Stimulated activated naive CD8-positive, alpha-beta T cell treated with anti-CD3 and anti-CD28 coated beads, Interleukin-15, Interleukin-2, amounts not matched to agents 100 U/mL and 50 U/mL, for 24 hours (primary cell): ENCODE results near the gene BEGAIN.

ENCODE experiments used
- ATAC-seq: fragments of 150-1000 bp; cut with Tn5 transposase; one replicate; pipeline ENCODE4 v1.10.0; 2021
- DNase-seq: peaks from one replicate; pipeline ENCODE4 v3.0.0; 2021

The BEGAIN gene

GRCh38 chr14:100567877-100568163, 19.4 kb downstream of the BEGAIN start:
- no peak for DNase-seq
- ATAC-seq: no peak

- no peak for DNase-seq
- ATAC-seq: no peak
These were observed 20.0 kb downstream of the BEGAIN start for GRCh38 chr14:100567009-100567876.

GRCh38 chr14:100566586-100566985, 20.6 kb downstream of the BEGAIN start:
- ATAC-seq (no peak), DNase-seq (no peak)

- DNase-seq: no peak
- no peak for ATAC-seq
These were observed 21.1 kb downstream of the BEGAIN start for GRCh38 chr14:100566119-100566518.

- no peak for DNase-seq
These were observed 21.6 kb downstream of the BEGAIN start for GRCh38 chr14:100565650-100566049.

GRCh38 chr14:100564512-100564911, 22.7 kb downstream of the BEGAIN start:
- no peak for DNase-seq
- no peak for ATAC-seq

More at GRCh38 chr14:100565650-100566049, 21.6 kb downstream of the BEGAIN start:
- no peak for ATAC-seq

GRCh38 chr14:100562751-100563150, 24.5 kb downstream of the BEGAIN start:
- no peak for DNase-seq
- no peak for ATAC-seq

GRCh38 chr14:100561005-100561404, 26.2 kb downstream of the BEGAIN start:
- ATAC-seq (no peak), DNase-seq (no peak)

- no peak for ATAC-seq
- DNase-seq: no peak
These were observed 26.7 kb downstream of the BEGAIN start for GRCh38 chr14:100560471-100560870.

- DNase-seq (no peak), ATAC-seq (no peak)
These were observed 27.8 kb downstream of the BEGAIN start for GRCh38 chr14:100559455-100559854.

GRCh38 chr14:100558966-100559365, 28.3 kb downstream of the BEGAIN start:
- no peak for DNase-seq
- no peak for ATAC-seq

GRCh38 chr14:100558226-100558625, 29.0 kb downstream of the BEGAIN start:
- no peak for DNase-seq
- no peak for ATAC-seq

GRCh38 chr14:100557658-100558057, 29.6 kb downstream of the BEGAIN start:
- DNase-seq: no peak
- ATAC-seq: no peak

- no peak for ATAC-seq
- no peak for DNase-seq
These were observed 30.2 kb downstream of the BEGAIN start for GRCh38 chr14:100556936-100557505.

- ATAC-seq (no peak), DNase-seq (no peak)
These were observed 31.1 kb downstream of the BEGAIN start for GRCh38 chr14:100556140-100556475.

GRCh38 chr14:100555436-100556139, 31.6 kb downstream of the BEGAIN start:
- no peak for ATAC-seq
- no peak for DNase-seq

GRCh38 chr14:100554696-100555320, 32.4 kb downstream of the BEGAIN start:
- no peak for DNase-seq
- no peak for ATAC-seq

- ATAC-seq (peak; percentile 33), DNase-seq (no peak)
These were observed 33.0 kb downstream of the BEGAIN start for GRCh38 chr14:100554082-100554677.

- DNase-seq: no peak
- no peak for ATAC-seq
These were observed 33.7 kb downstream of the BEGAIN start for GRCh38 chr14:100553471-100553870.

- DNase-seq: no peak
- no peak for ATAC-seq
These were observed 34.6 kb downstream of the BEGAIN start for GRCh38 chr14:100552524-100553125.

- ATAC-seq (no peak), DNase-seq (no peak)
These were observed 36.2 kb downstream of the BEGAIN start for GRCh38 chr14:100551056-100551455.
